ENCODE data around the gene FAM161B.
A peak's percentile ranks its signal among the peaks of the same experiment; 100 is the strongest.
"Not testable (repeated sequence)": the region's sequence is repeated elsewhere in the genome, so short reads cannot be mapped to it uniquely, and the experiment has no call there.

Gene FAM161B

GRCh38 chr14:73944432-73945158 lies 5.3 kb downstream of the FAM161B start:
- no peak for DNase-seq (ENCODE audit: low read depth)

- DNase-seq (ENCODE audit: low read depth): peak; percentile 57
These were observed 6.8 kb downstream of the FAM161B start for GRCh38 chr14:73943083-73943482.

- DNase-seq (ENCODE audit: low read depth): no peak
These were observed 7.7 kb downstream of the FAM161B start for GRCh38 chr14:73942180-73942579.

- DNase-seq (ENCODE audit: low read depth): no peak
These were observed 12.9 kb downstream of the FAM161B start for GRCh38 chr14:73937012-73937411.

GRCh38 chr14:73936548-73936947 lies 13.3 kb downstream of the FAM161B start:
- DNase-seq (ENCODE audit: low read depth): no peak

- no peak for DNase-seq (ENCODE audit: low read depth)
These were observed 14.2 kb downstream of the FAM161B start for GRCh38 chr14:73935666-73936065.

- DNase-seq (ENCODE audit: low read depth): no peak
These were observed 25.6 kb downstream of the FAM161B start for GRCh38 chr14:73924337-73924736.

GRCh38 chr14:73919457-73919856 lies 30.4 kb downstream of the FAM161B start:
- not testable (repeated sequence) for DNase-seq (ENCODE audit: low read depth)

- no peak for DNase-seq (ENCODE audit: low read depth)
These were observed 33.6 kb downstream of the FAM161B start for GRCh38 chr14:73916324-73916723.

- DNase-seq (ENCODE audit: low read depth): no peak
These were observed 36.6 kb downstream of the FAM161B start for GRCh38 chr14:73913256-73913655.

- no peak for DNase-seq (ENCODE audit: low read depth)
These were observed 40.2 kb downstream of the FAM161B start for GRCh38 chr14:73909681-73910080.

- DNase-seq (ENCODE audit: low read depth): no peak
These were observed 46.9 kb downstream of the FAM161B start for GRCh38 chr14:73903028-73903427.

GRCh38 chr14:73896521-73896920 lies 53.4 kb downstream of the FAM161B start:
- DNase-seq (ENCODE audit: low read depth): no peak

- DNase-seq (ENCODE audit: low read depth): no peak
These were observed 54.0 kb downstream of the FAM161B start for GRCh38 chr14:73895939-73896338.

- not testable (repeated sequence) for DNase-seq (ENCODE audit: low read depth)
These were observed 55.7 kb downstream of the FAM161B start for GRCh38 chr14:73894180-73894687.

GRCh38 chr14:73889376-73889775 lies 60.5 kb downstream of the FAM161B start:
- DNase-seq (ENCODE audit: low read depth): no peak

GRCh38 chr14:73888971-73889370 lies 60.9 kb downstream of the FAM161B start:
- DNase-seq (ENCODE audit: low read depth): peak; percentile 39

- no peak for DNase-seq (ENCODE audit: low read depth)
These were observed 61.5 kb downstream of the FAM161B start for GRCh38 chr14:73888460-73888725.

- no peak for DNase-seq (ENCODE audit: low read depth)
These were observed 62.0 kb downstream of the FAM161B start for GRCh38 chr14:73887694-73888459.

- DNase-seq (ENCODE audit: low read depth): no peak
These were observed 62.6 kb downstream of the FAM161B start for GRCh38 chr14:73887318-73887616.

GRCh38 chr14:73886449-73887317 lies 63.2 kb downstream of the FAM161B start, which contains the start of gene ZNF410:
ZNF410 (plus strand) TSS chr14:73886859; CDS start chr14:73892176, 5,317 bp downstream.
- DNase-seq (ENCODE audit: low read depth): peak; percentile 85

GRCh38 chr14:73884438-73885190 lies 65.3 kb downstream of the FAM161B start:
- DNase-seq (ENCODE audit: low read depth): no peak

Measured in GM04503 (cell line).